NOMO-1 (cell line): ENCODE results near the gene FGD3.

Experiments used
- DNase-seq, 2 experiments: peaks; one replicate each; lab custom pipeline; 2025; ENCODE audit not compliant: unreplicated experiment in 2 of 2; lab: John Stamatoyannopoulos, UW

FGD3 gene

GRCh38 chr9:92954886-92955285 is 7.6 kb downstream of the FGD3 start:
- no peak for DNase-seq

GRCh38 chr9:92960561-92961290 is 13.4 kb downstream of the FGD3 start:
- no peak for DNase-seq

DNA sequence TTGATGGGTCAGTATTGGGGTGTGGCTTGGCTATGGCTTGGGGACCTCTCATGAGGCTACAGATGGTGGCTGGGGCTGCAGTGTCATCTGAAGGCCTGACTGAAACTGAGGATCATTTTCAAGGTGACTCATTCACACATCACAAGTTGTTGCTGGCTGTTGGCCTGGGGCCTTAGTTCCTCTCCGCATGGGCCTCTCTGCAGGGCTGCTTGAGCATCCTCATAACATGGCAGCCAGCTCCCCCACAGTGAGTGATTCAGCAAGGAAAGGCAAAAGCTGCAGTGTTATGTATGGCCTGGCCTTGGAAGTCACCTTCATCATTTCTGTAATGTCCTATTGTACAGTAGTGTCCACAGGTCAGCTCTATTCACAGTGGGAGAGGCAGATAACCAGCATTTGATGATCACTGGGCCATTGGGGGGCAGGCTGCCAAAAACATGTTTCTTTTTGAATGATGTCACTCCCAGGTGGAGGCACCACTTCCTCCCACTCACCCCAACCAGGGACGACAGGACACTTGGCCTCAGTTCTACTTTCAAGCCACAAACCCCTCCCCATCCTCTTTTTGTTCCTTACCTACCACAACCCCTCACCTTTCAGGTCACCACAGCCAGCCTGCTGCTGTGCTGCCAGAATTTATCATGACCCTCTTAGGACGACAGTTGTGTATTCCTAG is 14.4 kb downstream of the FGD3 start:
- DNase-seq = no peak

GRCh38 chr9:92962303-92962649 is 15.0 kb downstream of the FGD3 start:
- DNase-seq = no peak

DNA sequence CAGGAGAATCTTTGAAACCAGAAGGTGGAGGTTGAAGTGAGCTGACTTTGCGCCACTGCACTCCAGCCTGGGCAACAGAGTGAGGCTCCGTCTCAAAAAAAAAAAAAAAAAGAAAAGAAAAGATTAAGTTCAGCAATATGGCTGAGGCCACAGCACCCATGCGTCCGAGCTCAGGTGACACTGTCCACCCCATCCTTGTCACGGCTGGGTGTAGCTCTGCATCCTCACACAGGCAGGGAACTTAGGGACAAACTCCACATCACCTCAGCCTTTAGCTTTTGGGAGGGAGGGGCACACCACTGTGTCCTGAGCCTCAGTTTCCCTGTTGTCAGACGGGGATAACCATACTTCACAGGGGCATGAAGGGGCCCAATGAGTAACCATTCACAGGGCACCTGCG is 15.5 kb downstream of the FGD3 start:
- DNase-seq = no peak

DNA sequence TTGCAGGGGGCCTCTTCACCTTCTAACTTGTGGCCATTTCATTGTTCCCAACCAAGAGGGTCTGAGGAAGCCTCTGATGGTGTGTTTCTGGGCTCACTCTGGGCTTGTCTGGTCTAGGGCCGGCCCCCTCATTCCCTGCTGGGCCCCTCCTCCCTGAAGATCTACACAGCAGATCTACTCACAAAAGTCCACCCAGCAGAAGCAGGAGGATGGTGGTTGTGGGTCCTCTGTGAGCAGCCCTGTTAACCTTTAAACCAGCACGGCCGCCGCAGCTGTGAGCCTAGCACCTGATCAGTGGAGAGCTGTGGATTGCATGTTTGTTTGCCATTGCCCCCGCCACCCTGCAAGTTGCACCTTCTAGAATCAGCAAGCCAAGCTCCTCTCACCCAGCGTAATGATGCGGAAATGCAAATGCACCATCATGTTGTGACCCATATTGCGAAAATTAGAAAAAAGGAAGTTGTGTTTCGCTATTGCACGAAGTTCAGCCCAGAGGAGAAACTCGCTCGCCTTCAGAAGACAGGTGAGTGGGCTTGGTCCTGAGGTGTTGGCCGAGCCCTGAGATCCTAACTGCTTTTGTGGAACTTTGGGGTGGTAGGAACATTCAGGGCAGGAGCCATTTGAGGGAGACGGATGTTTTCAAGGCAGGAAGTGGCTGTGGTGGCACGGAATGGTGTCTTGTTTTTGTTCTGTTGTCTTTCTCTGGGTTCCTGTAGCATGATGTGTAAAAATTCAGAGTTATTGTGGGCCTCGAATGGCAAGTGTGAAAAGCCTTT is 16.7 kb downstream of the FGD3 start:
- peak; percentile 87 to 94 for DNase-seq

DNA sequence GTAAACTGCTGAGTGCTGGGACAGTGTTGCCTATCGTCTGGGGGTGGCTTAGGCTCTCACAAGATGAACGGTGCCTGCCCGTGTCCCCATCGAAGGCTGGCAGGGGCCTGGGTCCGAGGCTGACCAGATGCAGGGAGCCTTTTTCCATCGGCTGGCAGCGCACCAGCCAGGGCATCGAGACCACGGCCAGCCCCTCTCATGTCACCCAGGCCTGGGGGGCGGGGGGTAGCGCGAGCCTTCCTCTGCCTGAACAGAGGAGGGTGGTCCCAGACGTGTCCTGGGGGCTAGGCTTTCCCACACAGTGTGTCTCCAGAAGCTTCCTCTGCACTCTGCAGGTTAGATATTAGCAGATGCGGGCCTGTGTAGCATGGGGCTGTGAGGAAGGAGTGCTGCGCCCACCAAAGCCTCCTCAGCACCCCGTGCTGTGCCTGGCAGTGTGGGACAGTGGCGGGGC is 17.3 kb downstream of the FGD3 start:
- no peak for DNase-seq

DNA sequence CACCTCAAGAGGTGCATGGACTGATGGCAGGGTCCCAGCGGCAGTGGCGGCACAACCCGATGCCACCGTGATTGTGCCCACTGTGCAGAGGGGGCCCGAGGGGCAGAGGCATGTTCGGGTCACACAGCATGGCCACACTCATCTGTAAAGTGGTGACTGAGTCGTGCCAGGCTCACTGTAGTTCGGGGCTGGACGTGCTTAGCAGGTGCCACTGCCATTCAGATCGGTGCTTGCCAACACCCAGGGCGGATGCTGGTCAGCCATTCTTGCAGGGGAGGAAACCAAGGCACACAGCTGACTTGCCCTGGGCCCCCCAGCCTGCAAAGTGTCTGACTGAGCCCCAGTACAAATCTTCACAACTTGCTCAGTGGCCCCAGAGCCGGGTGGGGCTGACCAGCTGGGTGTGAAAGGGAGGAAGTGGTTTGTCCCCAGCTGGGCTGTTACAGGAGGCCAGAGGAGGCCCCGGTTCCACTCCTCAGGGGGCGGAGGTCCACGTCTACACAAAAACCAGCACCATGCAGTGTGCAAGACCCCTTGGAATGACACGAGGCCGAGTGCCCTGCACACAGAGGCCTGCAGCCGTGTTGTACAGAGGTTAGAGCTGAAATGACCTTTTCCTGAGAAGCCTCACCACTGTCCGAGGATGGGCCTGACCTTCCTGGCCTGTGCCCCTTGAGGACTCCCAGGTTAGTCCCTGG is 17.9 kb downstream of the FGD3 start:
- DNase-seq = peak; percentile 38 to 59

- no peak for DNase-seq
Observed at GRCh38 chr9:92965759-92966517, 18.6 kb downstream of the FGD3 start.

- no peak for DNase-seq
Observed at GRCh38 chr9:92966518-92966800, 19.1 kb downstream of the FGD3 start.

- DNase-seq = no peak
Observed at GRCh38 chr9:92968081-92968480, 20.8 kb downstream of the FGD3 start.

GRCh38 chr9:92969516-92970466 is 22.5 kb downstream of the FGD3 start:
- DNase-seq = no peak

GRCh38 chr9:92970467-92970923 is 23.2 kb downstream of the FGD3 start:
- no peak for DNase-seq

- DNase-seq = no peak
Observed at GRCh38 chr9:92971121-92971520, 23.8 kb downstream of the FGD3 start.

- DNase-seq = no peak
Observed at GRCh38 chr9:92971776-92972175, 24.5 kb downstream of the FGD3 start.

DNA sequence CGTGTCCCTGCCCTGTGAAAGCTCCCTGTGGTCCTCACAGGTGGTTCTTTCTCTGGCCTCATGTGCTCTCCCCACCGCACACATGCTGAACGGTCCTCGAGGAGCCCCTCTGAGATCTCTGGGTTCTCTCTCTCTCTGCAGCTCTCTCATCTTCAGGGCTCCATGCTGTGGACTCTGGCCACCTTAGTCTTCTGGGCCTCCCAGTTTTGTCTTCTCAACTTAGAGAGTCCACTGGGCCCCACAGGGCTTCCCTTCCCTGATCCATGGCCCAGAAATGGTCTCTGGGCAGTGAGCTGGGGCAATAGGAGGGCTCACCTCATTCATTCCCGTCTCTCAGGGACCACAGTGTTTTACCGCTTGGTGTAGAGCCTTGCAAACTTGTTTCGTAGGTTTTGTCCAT is 26.4 kb downstream of the FGD3 start:
- no peak for DNase-seq

DNA sequence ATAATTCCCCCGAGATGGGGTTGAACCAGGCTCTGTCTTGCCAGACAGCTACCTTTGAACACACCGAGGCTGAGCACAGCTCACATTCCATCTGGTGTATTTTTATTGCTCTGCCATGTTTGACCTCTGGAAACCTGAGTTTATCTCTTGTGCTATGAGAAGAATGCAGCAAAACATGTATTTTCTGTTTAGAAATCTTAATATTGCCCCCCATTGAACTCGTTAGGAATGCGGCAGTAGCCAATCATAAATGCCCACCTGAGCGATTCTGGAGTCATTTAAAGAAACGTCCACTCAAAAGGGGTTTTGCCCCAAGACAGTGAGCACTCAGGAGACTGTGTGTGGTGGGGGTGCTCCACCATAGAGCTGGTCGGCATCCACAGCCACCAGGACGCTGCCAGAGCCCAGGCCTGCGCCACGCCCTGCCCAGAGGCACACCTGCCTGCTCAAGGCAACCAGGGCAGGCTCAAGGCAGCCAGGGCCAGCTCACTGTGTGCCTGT is 26.9 kb downstream of the FGD3 start:
- no peak for DNase-seq

- DNase-seq = no peak
Observed at GRCh38 chr9:92974761-92975755, 27.7 kb downstream of the FGD3 start.
